PC-9 (cell line): Measurements from ENCODE around the gene CPA5.

ENCODE experiments used
- CTCF ChIP-seq: fragments of 200-600 bp; sonication (generic); conservative IDR thresholded peaks from 2 replicates; pipeline ENCODE4 v1.6.1; 2017; ENCODE audit warnings: mixed run types, antibody characterized with exemption, mild to moderate bottlenecking, moderate library complexity
- EZH2 ChIP-seq: fragments of 200-600 bp; sonication (generic); IDR thresholded peaks from 2 replicates; pipeline ENCODE4 v1.8.0; 2017; ENCODE audit warnings: antibody characterized with exemption, low read depth

GRCh38 chr7:130393101-130393561 lies 48.5 kb downstream of the CPA5 start:
- TF ChIP-seq EZH2 (no peak), CTCF (no peak)
